ENCODE data around the gene TBC1D28.
"Not testable (repeated sequence)": the region's sequence is repeated elsewhere in the genome, so short reads cannot be mapped to it uniquely, and the experiment has no call there.

Gene TBC1D28

GRCh38 chr17:18593138-18593537 is 51.1 kb downstream of the TBC1D28 start:
- not testable (repeated sequence) for DNase-seq

All from NCI-H1436 (cell line).